CD4-positive, alpha-beta memory T cell (primary cell): ENCODE results near the gene OGFOD2. TPM values are rescaled to one million over a fixed set of nuclear protein-coding genes. Genes with fewer than 3 reads are reported as not detected.

Experiments
- CTCF ChIA-PET: fragments of 350-600 bp; sonication (Branson Sonifier 250); formaldehyde crosslinking; loops from one replicate; lab custom pipeline; 2021; ENCODE audit warnings: inconsistent platforms; ENCODE audit not compliant: partially characterized antibody; lab: Charles Lee
- POLR2A ChIA-PET: fragments of 350-600 bp; sonication (Branson Sonifier 250); formaldehyde crosslinking; loops from one replicate; lab custom pipeline; 2021; ENCODE audit not compliant: partially characterized antibody; lab: Charles Lee
- DNase-seq, 5 donors: peaks; one replicate each; pipeline versions ENCODE4 v3.0.0 to v3.0.0-alpha.2; 2020 to 2022; ENCODE audit warnings: mixed read lengths in 1 of 5
- H3K27ac ChIP-seq: one replicate; pipeline ENCODE4 v1.7.0; 2013; ENCODE audit warnings: low read depth, low read length
- H3K27me3 ChIP-seq: 2 replicates; pipeline ENCODE4 v1.7.0; 2013; ENCODE audit warnings: mild to moderate bottlenecking, low read length, moderate library complexity; ENCODE audit not compliant: insufficient read depth
- H3K36me3 ChIP-seq: 2 replicates; pipeline ENCODE4 v1.7.0; 2013; ENCODE audit warnings: mild to moderate bottlenecking, low read length, moderate library complexity; ENCODE audit not compliant: insufficient read depth
- H3K4me1 ChIP-seq: 2 replicates; pipeline ENCODE4 v1.7.0; 2013; ENCODE audit warnings: mild to moderate bottlenecking, low read length, moderate library complexity; ENCODE audit not compliant: insufficient read depth
- H3K4me3 ChIP-seq, 2 donors: one replicate each; pipeline ENCODE4 v1.7.0; 2013; ENCODE audit warnings: low read length in 2 of 2, mild to moderate bottlenecking in 1 of 2
- H3K9me3 ChIP-seq, 2 donors: one replicate each; pipeline ENCODE4 v1.7.0; 2013; ENCODE audit warnings: low read length in 2 of 2, control low read depth in 1 of 2; ENCODE audit not compliant: control insufficient read depth in 1 of 2
- H3K27ac Mint-ChIP-seq, 7 donors: one replicate each; pipeline ENCODE4 v1.8.0; 2020 to 2021; ENCODE audit warnings: mixed read lengths in 7 of 7, mild to moderate bottlenecking in 6 of 7, inconsistent platforms in 3 of 7, moderate library complexity in 3 of 7
- H3K27me3 Mint-ChIP-seq, 2 donors: one replicate each; pipeline ENCODE4 v1.8.0; 2020 to 2021; ENCODE audit warnings: mixed read lengths in 2 of 2
- H3K36me3 Mint-ChIP-seq, 2 donors: one replicate each; pipeline ENCODE4 v1.8.0; 2020 to 2021; ENCODE audit warnings: mixed read lengths in 2 of 2, inconsistent platforms in 1 of 2, mild to moderate bottlenecking in 1 of 2
- H3K4me1 Mint-ChIP-seq, 4 donors: one replicate each; pipeline ENCODE4 v1.8.0; 2020 to 2021; ENCODE audit warnings: mixed read lengths in 4 of 4, mild to moderate bottlenecking in 1 of 4
- H3K4me3 Mint-ChIP-seq, 8 donors: one replicate each; pipeline ENCODE4 v1.8.0; 2020 to 2021; ENCODE audit warnings: mixed read lengths in 8 of 8, mild to moderate bottlenecking in 7 of 8, moderate library complexity in 6 of 8, inconsistent platforms in 3 of 8
- H3K9me3 Mint-ChIP-seq, 8 donors: one replicate each; pipeline ENCODE4 v1.8.0; 2020 to 2021; ENCODE audit warnings: mixed read lengths in 8 of 8, mild to moderate bottlenecking in 5 of 8, inconsistent platforms in 3 of 8, moderate library complexity in 1 of 8
- intact Hi-C: fragments of 100-400 bp; cut with micrococcal nuclease; formaldehyde crosslinking; loops from one replicate; pipeline ENCODE4 v1.15.1; 2023
- polyA plus RNA-seq, 2 donors: library from polyadenylated mRNA; unstranded; fragments of 300-500 nt; fragmentation: Illumina TruSeq; gene quantifications; one replicate each; pipeline ENCODE4 v1.2.3, GENCODE V29; 2021
- total RNA-seq, 2 experiments: library from RNA; stranded (reverse); gene quantifications; one replicate each; pipeline ENCODE4 v1.2.3, GENCODE V29; 2021

OGFOD2 gene
- total and polyA plus RNA-seq, 4 experiments from 2014 or later, result 13.9 to 46.6 (median 27.1) TPM

- Histone ChIP-seq H3K4me1 (peaks cover 77% of the 10 kb centered on the region), H3K27me3 (no peaks in the 10 kb centered on the region)
- CTCF ChIA-PET, result interaction anchor here (1.4 to 2.4 kb wide), 3 partner anchors 95 to 258 kb away, joined by 4 to 10 read pairs (median 4); partner anchors contain the start of gene MTRFR
Observed at GRCh38 chr12:122980183-122981035, 5.4 kb downstream of the OGFOD2 start, which contains the start of gene ARL6IP4. Gene ARL6IP4, plus strand, starts transcription at chr12:122980681. Its CDS starts 459 bp downstream, at chr12:122981140.

DNA sequence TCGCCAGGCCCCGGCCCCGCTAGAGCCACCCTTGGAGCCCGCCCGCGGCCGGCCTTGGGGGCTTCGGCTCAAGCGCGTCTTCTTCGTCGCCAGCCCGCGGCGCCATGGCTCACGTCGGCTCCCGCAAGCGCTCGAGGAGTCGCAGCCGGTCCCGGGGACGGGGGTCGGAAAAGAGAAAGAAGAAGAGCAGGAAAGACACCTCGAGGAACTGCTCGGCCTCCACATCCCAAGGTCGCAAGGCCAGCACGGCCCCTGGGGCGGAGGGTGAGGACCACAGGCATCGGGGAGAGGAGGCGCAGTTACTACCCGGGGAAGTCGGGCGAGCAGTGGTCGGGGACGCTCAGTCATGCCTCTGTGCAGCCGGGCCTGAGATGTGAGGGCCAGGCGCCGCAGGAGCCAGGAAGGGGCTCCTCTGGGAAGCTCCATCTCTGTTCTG, 6.0 kb downstream of the OGFOD2 start:
- no peaks in the 10 kb centered on the region for H3K9me3 ChIP-seq
- Mint-ChIP-seq H3K9me3 (peaks cover 0 to 4% (median 0%) of the 10 kb centered on the region in 8 donors), H3K36me3 (peaks cover 0 to 21% of the 10 kb centered on the region in 2 donors), H3K27ac (peak overlapping the region; percentile 57 to 88 (median 83)), H3K4me3 (peak overlapping the region; percentile 81 to 90 (median 88)), H3K27me3 (no peaks in the 10 kb centered on the region), H3K4me1 (peaks cover 18 to 66% (median 45%) of the 10 kb centered on the region in 4 donors)
- H3K27me3 ChIP-seq, result no peaks in the 10 kb centered on the region
- intact Hi-C loops, result no loop called here
- POLR2A ChIA-PET, result interaction anchor here (0.8 to 2.6 kb wide), 7 partner anchors 11 to 385 kb away, joined by 3 to 18 read pairs (median 4); partner anchors contain the start of genes ABCB9, MPHOSPH9 and MTRFR
- CTCF ChIA-PET, result interaction anchor here (1.6 to 2.4 kb wide), 2 partner anchors 94 to 257 kb away, joined by 4 to 10 read pairs; no protein-coding TSS in a partner anchor
- peaks cover 22% of the 10 kb centered on the region for H3K36me3 ChIP-seq
- no peak for DNase-seq
- H3K4me1 ChIP-seq, result peaks cover 71% of the 10 kb centered on the region
- peak overlapping the region; percentile 78 to 83 for H3K4me3 ChIP-seq
- peak overlapping the region; percentile 68 for H3K27ac ChIP-seq

More at GRCh38 chr12:122980183-122981035, 5.4 kb downstream of the OGFOD2 start, which contains the start of gene ARL6IP4:
- peak within 1 kb of the TSS; percentile 87 to 94 (median 90) for H3K4me3 Mint-ChIP-seq
- H3K27me3 Mint-ChIP-seq, result no peaks in the 10 kb centered on the region
- Histone ChIP-seq H3K27ac (peak within 1 kb of the TSS; percentile 68), H3K9me3 (no peaks in the 10 kb centered on the region), H3K4me3 (peak within 1 kb of the TSS; percentile 78 to 83), H3K36me3 (peaks cover 22% of the 10 kb centered on the region)
- H3K36me3 Mint-ChIP-seq, result peaks cover 0 to 25% of the 10 kb centered on the region in 2 donors
- peak within 1 kb of the TSS; percentile 88 to 91 (median 90) for H3K27ac Mint-ChIP-seq
- POLR2A ChIA-PET, result interaction anchor here (0.7 to 2.6 kb wide), 14 partner anchors 9 to 258 kb away, joined by 3 to 18 read pairs (median 4); partner anchors contain the start of genes ABCB9, HIP1R, MPHOSPH9 and MTRFR
- H3K9me3 Mint-ChIP-seq, result peaks cover 0 to 4% (median 0%) of the 10 kb centered on the region in 8 donors
- intact Hi-C loops, result no loop called here
- peak; percentile 56 to 71 (median 64) for DNase-seq
- H3K4me1 Mint-ChIP-seq, result peaks cover 18 to 72% (median 50%) of the 10 kb centered on the region in 4 donors

- intact Hi-C loops, result no loop called here
Observed at GRCh38 chr12:122981587-122982476, 6.8 kb downstream of the OGFOD2 start.

GRCh38 chr12:122982477-122982815, 7.4 kb downstream of the OGFOD2 start:
- H3K4me1 Mint-ChIP-seq, result peaks cover 16 to 53% (median 38%) of the 10 kb centered on the region in 4 donors
- H3K4me3 Mint-ChIP-seq, result peak overlapping the region; percentile 72 to 90 (median 84)
- ChIA-PET POLR2A (interaction anchor here (0.5 to 3.4 kb wide), 8 partner anchors 8 to 254 kb away, joined by 3 to 17 read pairs (median 3); partner anchors contain the start of genes ABCB9, MPHOSPH9, MTRFR and OGFOD2), CTCF (interaction anchor here (1.0 kb wide), 1 partner anchor 123 kb away, joined by 4 read pairs; no protein-coding TSS in a partner anchor)
- H3K27me3 Mint-ChIP-seq, result no peaks in the 10 kb centered on the region
- intact Hi-C loops, result no loop called here
- Histone ChIP-seq H3K27me3 (no peaks in the 10 kb centered on the region), H3K4me3 (peak overlapping the region in 1 of 2 donors; percentile 83), H3K9me3 (no peaks in the 10 kb centered on the region), H3K36me3 (peaks cover 16% of the 10 kb centered on the region), H3K4me1 (peaks cover 57% of the 10 kb centered on the region), H3K27ac (peak overlapping the region; percentile 68)
- H3K27ac Mint-ChIP-seq, result peak overlapping the region in 6 of 7 donors; percentile 66 to 88 (median 74)
- H3K9me3 Mint-ChIP-seq, result peaks cover 0 to 4% (median 0%) of the 10 kb centered on the region in 8 donors
- H3K36me3 Mint-ChIP-seq, result peaks cover 0 to 23% of the 10 kb centered on the region in 2 donors
- DNase-seq, result no peak

More at GRCh38 chr12:122981587-122982476, 6.8 kb downstream of the OGFOD2 start:
- H3K4me1 Mint-ChIP-seq, result peaks cover 18 to 58% (median 40%) of the 10 kb centered on the region in 4 donors
- H3K9me3 Mint-ChIP-seq, result peaks cover 0 to 4% (median 0%) of the 10 kb centered on the region in 8 donors
- POLR2A ChIA-PET, result interaction anchor here (0.5 to 3.4 kb wide), 12 partner anchors 7 to 384 kb away, joined by 3 to 18 read pairs (median 3); partner anchors contain the start of genes ABCB9, MPHOSPH9, MTRFR and OGFOD2
- Histone ChIP-seq H3K36me3 (peaks cover 22% of the 10 kb centered on the region), H3K27me3 (no peaks in the 10 kb centered on the region), H3K4me1 (peaks cover 63% of the 10 kb centered on the region), H3K4me3 (peak overlapping the region; percentile 78 to 83), H3K9me3 (no peaks in the 10 kb centered on the region), H3K27ac (peak overlapping the region; percentile 68)
- no peaks in the 10 kb centered on the region for H3K27me3 Mint-ChIP-seq
- CTCF ChIA-PET, result interaction anchor here (1.0 to 2.4 kb wide), 2 partner anchors 123 to 256 kb away, joined by 4 to 10 read pairs; no protein-coding TSS in a partner anchor
- H3K36me3 Mint-ChIP-seq, result peaks cover 0 to 21% of the 10 kb centered on the region in 2 donors
- H3K4me3 Mint-ChIP-seq, result peak overlapping the region; percentile 81 to 90 (median 88)
- peak overlapping the region; percentile 74 to 88 (median 81) for H3K27ac Mint-ChIP-seq
- no peak for DNase-seq

GRCh38 chr12:122982963-122983788, 8.1 kb downstream of the OGFOD2 start:
- ChIA-PET CTCF (no interaction called here), POLR2A (interaction anchor here (0.7 to 3.4 kb wide), 6 partner anchors 9 to 253 kb away, joined by 3 to 17 read pairs (median 3); partner anchors contain the start of genes ABCB9, MPHOSPH9, MTRFR and OGFOD2)
- intact Hi-C loops, result no loop called here
- H3K27ac Mint-ChIP-seq, result peak overlapping the region; percentile 44 to 81 (median 73)
- H3K27me3 Mint-ChIP-seq, result no peaks in the 10 kb centered on the region
- H3K4me1 Mint-ChIP-seq, result peaks cover 15 to 49% (median 34%) of the 10 kb centered on the region in 4 donors
- Histone ChIP-seq H3K27ac (no peak overlapping the region), H3K4me3 (no peak overlapping the region), H3K27me3 (no peaks in the 10 kb centered on the region), H3K36me3 (peaks cover 10% of the 10 kb centered on the region), H3K9me3 (no peaks in the 10 kb centered on the region), H3K4me1 (peaks cover 50% of the 10 kb centered on the region)
- DNase-seq, result no peak
- H3K4me3 Mint-ChIP-seq, result peak overlapping the region in 6 of 8 donors; percentile 6 to 90 (median 62)
- H3K36me3 Mint-ChIP-seq, result peaks cover 0 to 26% of the 10 kb centered on the region in 2 donors
- H3K9me3 Mint-ChIP-seq, result peaks cover 0 to 4% (median 0%) of the 10 kb centered on the region in 8 donors
